HEK293 (cell line): ENCODE data around the gene HMCN1.

Experiments used
- CTCF ChIP-seq: fragments of 450-650 bp; formaldehyde crosslinking; IDR thresholded peaks from 2 replicates; pipeline ENCODE4 v1.5.1; 2016; ENCODE audit warnings: missing biosample characterization, missing genetic modification characterization
- REPIN1 ChIP-seq: fragments of 450-650 bp; formaldehyde crosslinking; IDR thresholded peaks from 2 replicates; pipeline ENCODE4 v1.5.1; 2017; ENCODE audit warnings: missing biosample characterization, missing genetic modification characterization, low read depth
- REST ChIP-seq: fragments of 450-650 bp; formaldehyde crosslinking; IDR thresholded peaks from 2 replicates; pipeline ENCODE4 v1.5.1; 2016; ENCODE audit warnings: missing biosample characterization, missing genetic modification characterization
- SALL2 ChIP-seq: fragments of 450-650 bp; formaldehyde crosslinking; IDR thresholded peaks from 2 replicates; pipeline ENCODE4 v1.5.0; 2017; ENCODE audit warnings: missing biosample characterization, mild to moderate bottlenecking, missing genetic modification characterization, borderline replicate concordance
- ZNF157 ChIP-seq: fragments of 450-650 bp; formaldehyde crosslinking; IDR thresholded peaks from 2 replicates; pipeline ENCODE4 v1.5.1; 2016; ENCODE audit warnings: missing biosample characterization, missing genetic modification characterization
- ZNF175 ChIP-seq: fragments of 450-650 bp; formaldehyde crosslinking; IDR thresholded peaks from 2 replicates; pipeline ENCODE4 v1.5.1; 2016; ENCODE audit warnings: missing biosample characterization, missing genetic modification characterization
- ZNF398 ChIP-seq: fragments of 450-650 bp; formaldehyde crosslinking; IDR thresholded peaks from 2 replicates; pipeline ENCODE4 v1.5.1; 2017; ENCODE audit warnings: missing biosample characterization, missing genetic modification characterization
- ZNF560 ChIP-seq: fragments of 450-650 bp; formaldehyde crosslinking; IDR thresholded peaks from 2 replicates; pipeline ENCODE4 v1.5.1; 2017; ENCODE audit warnings: missing biosample characterization, missing genetic modification characterization, borderline replicate concordance

GRCh38 chr1:186239171-186239570 lies 505.0 kb downstream of the HMCN1 start:
- TF ChIP-seq ZNF560 (tag by site-specific recombination) (no peak), ZNF398 (tag by site-specific recombination) (no peak), SALL2 (tag by site-specific recombination) (no peak), ZNF157 (tag by site-specific recombination) (no peak), REPIN1 (tag by site-specific recombination) (no peak), CTCF (tag by site-specific recombination) (no peak), ZNF175 (tag by site-specific recombination) (no peak), REST (tag by site-specific recombination) (no peak)
